ENCODE data around the gene PTPRA. TPM values are rescaled to one million over a fixed set of nuclear protein-coding genes. Genes with fewer than 3 reads are reported as not detected.
A peak's percentile ranks its signal among the peaks of the same experiment; 100 is the strongest.

The PTPRA gene
- total RNA-seq, 1 donor from 2014 or later, result 92.0 TPM

DNA sequence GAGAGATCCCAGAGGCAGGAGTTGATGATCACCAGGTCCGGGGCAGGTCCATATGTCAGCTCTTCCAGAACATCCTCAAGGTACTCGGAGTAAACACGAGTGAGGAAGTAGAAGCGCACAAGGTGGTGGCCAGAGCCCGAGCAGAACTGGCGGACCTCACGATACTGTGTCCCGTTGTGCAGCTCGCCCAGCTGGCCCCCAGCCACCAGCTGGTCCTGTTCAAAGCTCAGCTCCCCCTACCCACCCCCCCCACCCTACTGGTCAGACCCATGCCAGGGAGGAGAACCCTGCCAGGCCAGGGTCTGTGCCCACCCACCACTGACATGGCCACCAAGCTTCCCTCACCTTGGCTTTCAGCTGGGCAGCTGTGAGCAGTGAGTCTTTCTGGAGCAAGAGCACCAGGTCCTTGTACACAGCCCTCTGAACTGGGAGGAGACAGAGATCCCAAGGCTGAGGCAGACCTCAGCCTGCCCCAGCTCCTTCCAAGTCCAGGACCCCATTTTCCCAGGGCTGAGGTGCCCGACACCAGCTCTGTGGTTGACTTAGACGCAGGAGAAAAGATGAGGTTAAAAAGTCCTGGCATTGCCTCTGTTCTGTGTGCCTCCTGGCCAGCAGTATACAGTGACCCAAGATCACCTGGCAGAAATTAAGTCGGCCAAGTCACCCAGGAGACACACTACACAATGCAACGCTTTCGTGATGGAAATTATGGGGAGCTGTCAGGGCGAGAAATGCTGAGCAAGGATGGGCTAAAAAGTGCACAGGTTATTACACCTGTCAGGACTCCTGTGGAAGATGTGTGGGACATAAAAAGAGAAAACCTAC lies 34.2 kb upstream of the PTPRA start:
- Mint-ChIP-seq H3K27me3 (ENCODE audit: low read depth) (no peaks in the 10 kb centered on the region), H3K4me1 (ENCODE audit: low read depth) (peaks cover 13% of the 10 kb centered on the region), H3K4me3 (ENCODE audit: low read depth) (peak overlapping the region; percentile 84), H3K36me3 (ENCODE audit: low read depth) (peaks cover 18% of the 10 kb centered on the region), H3K9me3 (peaks cover 3% of the 10 kb centered on the region), H3K27ac (peak overlapping the region; percentile 89)
- DNase-seq (ENCODE audit: low spot score), result no peak
- intact Hi-C loops (cut with micrococcal nuclease), result no loop called here

DNA sequence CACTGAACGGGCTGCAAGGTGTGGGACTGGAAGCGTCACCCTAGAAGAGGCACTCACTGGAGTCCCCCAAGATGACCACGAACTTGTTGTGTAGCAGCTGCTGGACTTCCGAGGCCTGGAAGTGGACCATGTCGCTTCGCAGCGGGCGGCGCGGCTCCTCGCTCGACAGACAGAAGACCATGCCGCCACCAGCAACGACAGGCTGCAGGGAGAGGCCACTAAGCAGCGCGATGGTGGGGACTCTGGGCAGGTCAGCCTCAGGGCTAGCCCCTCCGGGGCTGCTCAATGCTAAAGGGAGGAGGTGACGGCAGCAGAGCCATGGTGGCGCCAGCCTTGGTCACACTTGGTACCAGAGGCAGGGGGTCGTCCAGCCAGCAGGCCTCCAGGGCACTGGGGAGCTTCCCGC lies 33.5 kb upstream of the PTPRA start:
- peaks cover 20% of the 10 kb centered on the region for H3K36me3 Mint-ChIP-seq (ENCODE audit: low read depth)
- peaks cover 15% of the 10 kb centered on the region for H3K4me1 Mint-ChIP-seq (ENCODE audit: low read depth)
- intact Hi-C loops (cut with micrococcal nuclease), result loop anchor here (1.0 kb wide), 1 partner anchor 34 kb away; the partner anchor contains the start of gene PTPRA
- no peak for DNase-seq (ENCODE audit: low spot score)
- no peaks in the 10 kb centered on the region for H3K27me3 Mint-ChIP-seq (ENCODE audit: low read depth)
- H3K27ac Mint-ChIP-seq, result peak overlapping the region; percentile 89
- H3K4me3 Mint-ChIP-seq (ENCODE audit: low read depth), result peak overlapping the region; percentile 84
- H3K9me3 Mint-ChIP-seq, result peaks cover 3% of the 10 kb centered on the region

DNA sequence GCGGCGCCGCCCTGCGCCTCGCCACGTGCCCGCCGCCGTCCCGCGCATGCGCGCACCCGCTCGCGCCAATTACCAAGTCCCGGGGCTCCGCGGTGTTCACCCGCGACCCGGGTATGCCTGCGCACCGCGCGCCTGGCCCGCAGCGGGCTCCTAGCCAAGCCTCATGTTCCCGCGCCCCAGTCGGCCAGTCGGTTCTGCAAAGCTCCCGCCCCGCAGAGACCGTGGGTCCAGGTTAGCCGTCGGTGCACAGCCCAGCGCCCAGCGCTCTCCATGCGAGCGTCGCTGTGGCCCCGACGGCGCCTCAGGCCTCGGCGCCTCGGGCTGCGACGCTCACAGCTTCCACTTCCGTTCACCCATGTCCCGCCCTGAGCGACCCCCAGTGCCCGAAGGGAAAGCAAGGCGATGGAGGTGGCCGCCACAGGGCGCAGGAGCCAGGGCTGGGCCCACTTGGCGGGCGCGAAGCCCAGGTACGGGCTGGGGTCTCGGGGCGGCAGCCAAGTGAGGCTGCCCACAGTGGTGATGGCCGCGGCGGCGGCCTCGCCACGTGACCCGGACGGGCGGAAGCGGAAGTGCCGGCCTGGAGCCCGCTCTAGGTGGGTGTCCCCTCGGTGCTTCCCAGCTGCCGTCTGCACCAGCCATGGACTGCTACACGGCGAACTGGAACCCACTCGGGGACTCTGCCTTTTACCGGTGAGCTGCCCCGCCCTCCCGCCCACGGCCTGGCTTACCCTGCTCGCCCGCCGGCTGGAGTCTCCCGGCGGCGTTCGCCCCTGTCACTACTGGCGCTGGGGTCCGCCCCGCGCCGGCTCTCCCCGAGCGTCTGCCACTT lies 32.9 kb upstream of the PTPRA start, which contains the start of the genes PCED1A and VPS16:
PCED1A (minus strand) TSS at position 518 of the 829 bp plus-strand sequence. CDS start 743 bp downstream, outside the sequence.
VPS16 (plus strand) TSS at position 608 of the 829 bp plus-strand sequence; CDS start at position 638, 30 bp downstream.
- intact Hi-C loops (cut with micrococcal nuclease), result loop anchor here (1.0 kb wide), 1 partner anchor 33 kb away; the partner anchor contains the start of gene PTPRA
- peaks cover 3% of the 10 kb centered on the region for H3K9me3 Mint-ChIP-seq

GRCh38 chr20:2840967-2841531 lies 32.2 kb upstream of the PTPRA start:
- peaks cover 22% of the 10 kb centered on the region for H3K36me3 Mint-ChIP-seq (ENCODE audit: low read depth)
- H3K9me3 Mint-ChIP-seq, result peaks cover 3% of the 10 kb centered on the region
- intact Hi-C loops (cut with micrococcal nuclease), result loop anchor here (1.0 kb wide), 1 partner anchor 32 kb away; the partner anchor contains the start of gene PTPRA
- peak overlapping the region; percentile 62 for H3K27ac Mint-ChIP-seq
- H3K27me3 Mint-ChIP-seq (ENCODE audit: low read depth), result no peaks in the 10 kb centered on the region
- peaks cover 23% of the 10 kb centered on the region for H3K4me1 Mint-ChIP-seq (ENCODE audit: low read depth)
- DNase-seq (ENCODE audit: low spot score), result no peak
- peak overlapping the region; percentile 87 for H3K4me3 Mint-ChIP-seq (ENCODE audit: low read depth)

More for the DNA sequence above, 32.9 kb upstream of the PTPRA start, which contains the start of the genes PCED1A and VPS16:
- H3K27me3 Mint-ChIP-seq (ENCODE audit: low read depth), result no peaks in the 10 kb centered on the region
- peaks cover 22% of the 10 kb centered on the region for H3K36me3 Mint-ChIP-seq (ENCODE audit: low read depth)
- H3K4me1 Mint-ChIP-seq (ENCODE audit: low read depth), result peaks cover 19% of the 10 kb centered on the region
- peak; percentile 85 for DNase-seq (ENCODE audit: low spot score)
- H3K4me3 Mint-ChIP-seq (ENCODE audit: low read depth), result peak within 1 kb of the TSS; percentile 87
- H3K27ac Mint-ChIP-seq, result peak within 1 kb of the TSS; percentile 89

- Mint-ChIP-seq H3K36me3 (ENCODE audit: low read depth) (peaks cover 7% of the 10 kb centered on the region), H3K27ac (no peak overlapping the region), H3K27me3 (ENCODE audit: low read depth) (no peaks in the 10 kb centered on the region), H3K4me1 (ENCODE audit: low read depth) (peaks cover 19% of the 10 kb centered on the region), H3K4me3 (ENCODE audit: low read depth) (no peak overlapping the region), H3K9me3 (no peaks in the 10 kb centered on the region)
- no peak for DNase-seq (ENCODE audit: low spot score)
- intact Hi-C loops (cut with micrococcal nuclease), result no loop called here
Measured at GRCh38 chr20:2845607-2846006, 27.7 kb upstream of the PTPRA start.

- Mint-ChIP-seq H3K27ac (no peak overlapping the region), H3K9me3 (no peaks in the 10 kb centered on the region), H3K36me3 (ENCODE audit: low read depth) (peaks cover 7% of the 10 kb centered on the region), H3K4me1 (ENCODE audit: low read depth) (peaks cover 16% of the 10 kb centered on the region), H3K4me3 (ENCODE audit: low read depth) (no peak overlapping the region), H3K27me3 (ENCODE audit: low read depth) (no peaks in the 10 kb centered on the region)
- DNase-seq (ENCODE audit: low spot score), result no peak
- intact Hi-C loops (cut with micrococcal nuclease), result no loop called here
Measured at GRCh38 chr20:2846698-2847097, 26.6 kb upstream of the PTPRA start.

- Mint-ChIP-seq H3K36me3 (ENCODE audit: low read depth) (peaks cover 7% of the 10 kb centered on the region), H3K27me3 (ENCODE audit: low read depth) (no peaks in the 10 kb centered on the region), H3K9me3 (no peaks in the 10 kb centered on the region), H3K4me1 (ENCODE audit: low read depth) (peaks cover 27% of the 10 kb centered on the region), H3K4me3 (ENCODE audit: low read depth) (no peak overlapping the region), H3K27ac (no peak overlapping the region)
- no peak for DNase-seq (ENCODE audit: low spot score)
- intact Hi-C loops (cut with micrococcal nuclease), result no loop called here
Measured at GRCh38 chr20:2847802-2848201, 25.5 kb upstream of the PTPRA start.

DNA sequence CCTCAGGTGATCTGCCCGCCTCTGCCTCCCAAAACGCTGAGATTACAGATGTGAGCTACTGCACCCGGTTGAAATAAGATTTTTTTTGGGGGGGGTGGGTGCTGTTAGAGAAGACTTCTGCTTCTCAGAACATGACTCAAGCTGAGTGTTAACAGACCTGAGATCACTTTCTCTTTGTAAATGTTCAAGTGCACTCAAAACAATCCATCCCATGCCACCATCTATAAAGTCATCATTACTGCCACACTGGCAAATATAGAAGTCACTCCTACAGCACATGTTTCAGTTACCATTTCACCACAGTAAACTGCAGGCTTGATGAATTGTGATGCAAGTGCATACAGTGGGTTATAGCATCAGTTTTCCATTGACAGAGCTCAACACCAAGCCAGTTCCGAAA lies 23.8 kb upstream of the PTPRA start:
- Mint-ChIP-seq H3K4me3 (ENCODE audit: low read depth) (no peak overlapping the region), H3K9me3 (no peaks in the 10 kb centered on the region), H3K4me1 (ENCODE audit: low read depth) (peaks cover 28% of the 10 kb centered on the region), H3K36me3 (ENCODE audit: low read depth) (peaks cover 6% of the 10 kb centered on the region), H3K27ac (no peak overlapping the region), H3K27me3 (ENCODE audit: low read depth) (no peaks in the 10 kb centered on the region)
- intact Hi-C loops (cut with micrococcal nuclease), result no loop called here
- no peak for DNase-seq (ENCODE audit: low spot score)

- Mint-ChIP-seq H3K9me3 (no peaks in the 10 kb centered on the region), H3K27ac (no peak overlapping the region), H3K27me3 (ENCODE audit: low read depth) (no peaks in the 10 kb centered on the region), H3K4me1 (ENCODE audit: low read depth) (peaks cover 19% of the 10 kb centered on the region), H3K36me3 (ENCODE audit: low read depth) (peaks cover 3% of the 10 kb centered on the region), H3K4me3 (ENCODE audit: low read depth) (no peak overlapping the region)
- no peak for DNase-seq (ENCODE audit: low spot score)
- intact Hi-C loops (cut with micrococcal nuclease), result loop anchor here (10.0 kb wide), 2 partner anchors 96 to 166 kb away; no protein-coding TSS in a partner anchor
Measured at GRCh38 chr20:2851086-2851485, 22.2 kb upstream of the PTPRA start.

GRCh38 chr20:2858591-2858990 lies 14.7 kb upstream of the PTPRA start:
- Mint-ChIP-seq H3K36me3 (ENCODE audit: low read depth) (peaks cover 9% of the 10 kb centered on the region), H3K4me3 (ENCODE audit: low read depth) (no peak overlapping the region), H3K4me1 (ENCODE audit: low read depth) (no peaks in the 10 kb centered on the region), H3K9me3 (no peaks in the 10 kb centered on the region), H3K27ac (no peak overlapping the region), H3K27me3 (ENCODE audit: low read depth) (no peaks in the 10 kb centered on the region)
- intact Hi-C loops (cut with micrococcal nuclease), result loop anchor here (10.0 kb wide), 2 partner anchors 104 to 174 kb away; no protein-coding TSS in a partner anchor
- DNase-seq (ENCODE audit: low spot score), result no peak

DNA sequence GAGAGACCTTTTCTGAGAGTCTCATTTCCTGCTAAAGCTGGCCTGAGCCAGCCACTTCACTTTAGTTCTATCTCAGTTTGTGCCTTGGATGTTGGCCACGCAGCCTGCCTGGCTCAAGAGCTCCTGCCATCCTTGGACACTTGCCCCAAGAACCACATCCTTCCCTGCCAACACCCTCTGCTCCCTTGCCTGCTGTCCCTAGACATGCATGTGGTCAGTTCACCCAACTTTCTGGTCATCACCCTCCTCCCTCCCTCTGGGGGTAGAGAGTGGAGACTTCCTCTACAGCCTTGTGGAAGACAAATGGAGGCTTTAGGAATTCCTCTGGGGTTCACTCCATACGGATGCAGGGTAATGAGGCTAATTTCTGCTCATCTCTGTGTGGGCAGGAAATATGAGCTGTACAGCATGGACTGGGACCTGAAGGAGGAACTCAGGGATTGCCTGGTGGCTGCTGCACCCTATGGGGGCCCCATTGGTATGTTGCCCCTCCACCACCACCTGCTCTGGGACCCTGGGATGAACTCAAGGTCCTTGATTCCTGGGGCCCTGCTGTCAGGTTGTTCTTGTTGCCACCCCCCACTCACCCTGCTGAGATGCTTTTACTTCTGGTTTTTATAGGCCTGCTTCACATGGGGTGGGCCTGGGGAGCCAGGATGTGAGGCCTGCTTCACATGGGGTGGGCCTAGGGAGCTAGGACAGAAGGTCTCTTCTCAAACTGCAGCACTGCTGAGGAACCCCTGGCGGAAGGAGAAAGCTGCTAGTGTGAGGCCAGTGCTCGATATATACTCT lies 13.8 kb upstream of the PTPRA start:
- Mint-ChIP-seq H3K27ac (no peak overlapping the region), H3K4me3 (ENCODE audit: low read depth) (no peak overlapping the region), H3K4me1 (ENCODE audit: low read depth) (no peaks in the 10 kb centered on the region), H3K27me3 (ENCODE audit: low read depth) (no peaks in the 10 kb centered on the region), H3K36me3 (ENCODE audit: low read depth) (peaks cover 9% of the 10 kb centered on the region), H3K9me3 (no peaks in the 10 kb centered on the region)
- DNase-seq (ENCODE audit: low spot score), result no peak
- intact Hi-C loops (cut with micrococcal nuclease), result loop anchor here (10.0 kb wide), 2 partner anchors 105 to 175 kb away; no protein-coding TSS in a partner anchor

- Mint-ChIP-seq H3K36me3 (ENCODE audit: low read depth) (peaks cover 23% of the 10 kb centered on the region), H3K27ac (no peak overlapping the region), H3K9me3 (no peaks in the 10 kb centered on the region), H3K4me3 (ENCODE audit: low read depth) (no peak overlapping the region), H3K27me3 (ENCODE audit: low read depth) (no peaks in the 10 kb centered on the region), H3K4me1 (ENCODE audit: low read depth) (peaks cover 16% of the 10 kb centered on the region)
- intact Hi-C loops (cut with micrococcal nuclease), result no loop called here
- DNase-seq (ENCODE audit: low spot score), result no peak
Measured at GRCh38 chr20:2864626-2865025, 8.7 kb upstream of the PTPRA start.
